Stimulated activated naive CD8-positive, alpha-beta T cell treated with anti-CD3 and anti-CD28 coated beads, Interleukin-15, amount 100 ng/mL, for 72 hours (primary cell): ENCODE data around the gene EMX2.

Experiments
- ATAC-seq: fragments of 150-1000 bp; cut with Tn5 transposase; 2 replicates; pipeline ENCODE4 v1.10.0; 2021; ENCODE audit warnings: mild to moderate bottlenecking, moderate library complexity
- DNase-seq, 2 donors: peaks; one replicate each; pipeline ENCODE4 v3.0.0; 2021 to 2022
- H3K27ac Mint-ChIP-seq, 2 donors: one replicate each; pipeline ENCODE4 v1.8.0; 2022; ENCODE audit warnings: mild to moderate bottlenecking in 2 of 2, mixed read lengths in 2 of 2, moderate library complexity in 2 of 2
- H3K27me3 Mint-ChIP-seq: one replicate; pipeline ENCODE4 v1.8.0; 2022; ENCODE audit warnings: mixed read lengths
- H3K4me1 Mint-ChIP-seq: one replicate; pipeline ENCODE4 v1.8.0; 2022; ENCODE audit warnings: mild to moderate bottlenecking, mixed read lengths
- H3K4me3 Mint-ChIP-seq, 2 donors: one replicate each; pipeline ENCODE4 v1.8.0; 2022; ENCODE audit warnings: mild to moderate bottlenecking in 2 of 2, mixed read lengths in 2 of 2, moderate library complexity in 1 of 2
- H3K9me3 Mint-ChIP-seq, 2 donors: one replicate each; pipeline ENCODE4 v1.8.0; 2022; ENCODE audit warnings: mixed read lengths in 2 of 2

Gene EMX2

GRCh38 chr10:117590101-117590875, 47.7 kb downstream of the EMX2 start:
- DNase-seq (no peak), ATAC-seq (no peak)
- Mint-ChIP-seq H3K27ac (no peak overlapping the region), H3K4me3 (no peak overlapping the region), H3K9me3 (peaks cover 0 to 8% of the 10 kb centered on the region in 2 donors), H3K27me3 (peaks cover 54% of the 10 kb centered on the region), H3K4me1 (no peaks in the 10 kb centered on the region)

GRCh38 chr10:117591043-117591442, 48.5 kb downstream of the EMX2 start:
- no peak for DNase-seq
- H3K9me3 Mint-ChIP-seq, result peaks cover 0 to 8% of the 10 kb centered on the region in 2 donors
- no peak for ATAC-seq
- H3K27me3 Mint-ChIP-seq, result peaks cover 51% of the 10 kb centered on the region
- no peak overlapping the region for H3K27ac Mint-ChIP-seq
- H3K4me1 Mint-ChIP-seq, result no peaks in the 10 kb centered on the region
- no peak overlapping the region for H3K4me3 Mint-ChIP-seq

GRCh38 chr10:117594722-117595121, 52.2 kb downstream of the EMX2 start:
- H3K4me1 Mint-ChIP-seq, result no peaks in the 10 kb centered on the region
- H3K27ac Mint-ChIP-seq, result peak overlapping the region in 1 of 2 donors; percentile 81
- no peak overlapping the region for H3K4me3 Mint-ChIP-seq
- H3K27me3 Mint-ChIP-seq, result peaks cover 37% of the 10 kb centered on the region
- H3K9me3 Mint-ChIP-seq, result no peaks in the 10 kb centered on the region
- ATAC-seq (no peak), DNase-seq (no peak)

- Mint-ChIP-seq H3K4me3 (no peak overlapping the region), H3K9me3 (no peaks in the 10 kb centered on the region), H3K4me1 (no peaks in the 10 kb centered on the region)
Measured at GRCh38 chr10:117596706-117597105, 54.2 kb downstream of the EMX2 start.

GRCh38 chr10:117597216-117597615, 54.7 kb downstream of the EMX2 start:
- no peaks in the 10 kb centered on the region for H3K9me3 Mint-ChIP-seq
- H3K27me3 Mint-ChIP-seq, result peaks cover 29% of the 10 kb centered on the region
- no peak for DNase-seq
- ATAC-seq, result no peak
- no peak overlapping the region for H3K27ac Mint-ChIP-seq
- no peaks in the 10 kb centered on the region for H3K4me1 Mint-ChIP-seq
- H3K4me3 Mint-ChIP-seq, result no peak overlapping the region

More at GRCh38 chr10:117596706-117597105, 54.2 kb downstream of the EMX2 start:
- ATAC-seq (no peak), DNase-seq (no peak)
- H3K27me3 Mint-ChIP-seq, result peaks cover 28% of the 10 kb centered on the region
- no peak overlapping the region for H3K27ac Mint-ChIP-seq
